MM.1S (cell line): ENCODE results near the gene ATP2B1.

Experiments
- EZH2 ChIP-seq: fragments of 300-600 bp; sonication (generic); optimal IDR thresholded peaks from 2 replicates; pipeline ENCODE3; 2017; ENCODE audit warnings: low read depth, mild to moderate bottlenecking, antibody characterized with exemption, low read length, mixed read lengths
- EZH2phosphoT487 ChIP-seq: fragments of 300-600 bp; sonication (generic); IDR thresholded peaks from 2 replicates; pipeline ENCODE4 v1.6.1; 2018; ENCODE audit warnings: antibody characterized with exemption, low read length
- TF ChIP-seq, protein P1 (sequence below): fragments of 300-600 bp; sonication (generic); IDR thresholded peaks from 2 replicates; pipeline ENCODE4 v1.5.1; 2016; ENCODE audit warnings: antibody characterized with exemption, low read length, mixed read lengths

DNA sequence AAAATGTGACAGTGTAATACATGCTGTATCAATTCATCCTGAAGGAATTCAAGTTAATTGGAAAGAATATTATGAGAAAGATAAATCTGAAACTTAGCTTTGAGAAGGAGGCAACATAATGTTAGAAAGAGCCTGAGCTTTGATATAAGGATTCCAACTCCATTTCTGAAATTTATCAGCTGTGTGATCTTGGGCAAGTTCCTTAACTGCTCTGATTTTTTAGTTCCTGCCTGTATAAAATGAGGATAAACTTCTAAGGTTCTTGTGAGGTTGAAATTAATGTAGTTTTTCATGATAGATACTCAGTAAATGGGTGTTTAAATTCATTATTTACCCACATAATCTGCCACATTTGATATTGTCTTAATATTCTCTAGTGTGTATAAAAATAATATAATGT is 14.6 kb upstream of the ATP2B1 start:
- no peak for TF ChIP-seq EZH2phosphoT487
- TF ChIP-seq EZH2: no peak
- TF ChIP-seq, protein P1, sequence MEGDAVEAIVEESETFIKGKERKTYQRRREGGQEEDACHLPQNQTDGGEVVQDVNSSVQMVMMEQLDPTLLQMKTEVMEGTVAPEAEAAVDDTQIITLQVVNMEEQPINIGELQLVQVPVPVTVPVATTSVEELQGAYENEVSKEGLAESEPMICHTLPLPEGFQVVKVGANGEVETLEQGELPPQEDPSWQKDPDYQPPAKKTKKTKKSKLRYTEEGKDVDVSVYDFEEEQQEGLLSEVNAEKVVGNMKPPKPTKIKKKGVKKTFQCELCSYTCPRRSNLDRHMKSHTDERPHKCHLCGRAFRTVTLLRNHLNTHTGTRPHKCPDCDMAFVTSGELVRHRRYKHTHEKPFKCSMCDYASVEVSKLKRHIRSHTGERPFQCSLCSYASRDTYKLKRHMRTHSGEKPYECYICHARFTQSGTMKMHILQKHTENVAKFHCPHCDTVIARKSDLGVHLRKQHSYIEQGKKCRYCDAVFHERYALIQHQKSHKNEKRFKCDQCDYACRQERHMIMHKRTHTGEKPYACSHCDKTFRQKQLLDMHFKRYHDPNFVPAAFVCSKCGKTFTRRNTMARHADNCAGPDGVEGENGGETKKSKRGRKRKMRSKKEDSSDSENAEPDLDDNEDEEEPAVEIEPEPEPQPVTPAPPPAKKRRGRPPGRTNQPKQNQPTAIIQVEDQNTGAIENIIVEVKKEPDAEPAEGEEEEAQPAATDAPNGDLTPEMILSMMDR: no peak
